ENCODE data around the gene PLK3. TPM values are rescaled to one million over a fixed set of nuclear protein-coding genes. Genes with fewer than 3 reads are reported as not detected.

PLK3 gene
- total RNA-seq, 1 experiment from 2014 or later: 3.2 TPM

DNA sequence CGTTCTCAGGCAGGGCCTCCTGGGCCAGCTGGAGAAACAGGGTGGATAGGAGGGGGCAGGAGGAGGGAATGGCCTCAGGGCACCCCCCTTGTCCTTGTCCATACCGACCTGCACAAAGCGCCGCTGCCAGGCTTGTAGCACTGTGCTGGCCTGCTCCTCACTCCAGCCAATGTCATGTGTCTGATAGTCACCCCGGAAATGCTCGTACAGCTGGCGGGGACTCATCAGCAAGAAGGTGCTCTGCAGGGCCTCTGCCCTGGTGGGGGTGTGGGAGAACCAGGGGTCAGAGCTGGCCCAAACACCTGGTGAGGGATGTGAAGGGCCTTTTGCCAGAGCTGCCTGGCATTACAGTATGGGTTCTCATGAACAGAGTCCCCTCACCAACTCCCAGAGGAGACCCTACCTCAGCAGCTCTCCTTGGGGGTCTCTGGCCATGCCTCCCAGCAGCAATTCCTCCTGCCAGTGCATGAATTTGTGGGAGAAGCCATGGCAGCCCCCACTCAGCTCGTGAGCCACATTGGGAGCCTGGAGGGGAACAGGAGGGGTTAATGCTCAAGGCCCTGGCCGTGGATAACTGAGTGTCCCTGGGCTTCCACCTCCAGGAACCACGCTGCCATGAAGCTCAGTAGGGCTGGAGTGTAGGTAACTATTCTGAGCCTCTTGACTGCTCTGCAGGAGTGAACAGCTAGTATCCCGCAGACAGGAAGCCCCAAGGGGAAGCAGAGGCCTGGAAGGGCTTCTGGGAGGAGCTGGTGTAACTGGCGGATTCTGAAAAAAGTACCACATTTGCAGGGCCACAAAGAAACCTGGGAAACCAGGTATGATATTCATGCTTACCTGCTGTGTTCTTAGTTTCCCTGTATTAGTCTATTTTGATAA lies 29.6 kb downstream of the PLK3 start:
- no peak overlapping the region for H3K4me3 Mint-ChIP-seq (ENCODE audit: unreplicated experiment)
- H3K36me3 Mint-ChIP-seq (ENCODE audit: insufficient read depth, unreplicated experiment): no peaks in the 10 kb centered on the region
- H3K4me1 Mint-ChIP-seq (ENCODE audit: low read depth, unreplicated experiment): no peaks in the 10 kb centered on the region
- Histone ChIP-seq H3K4me1 (no peaks in the 10 kb centered on the region), H3K36me3 (ENCODE audit: control insufficient read depth, insufficient read depth, low read length) (no peaks in the 10 kb centered on the region), H3K9me3 (no peaks in the 10 kb centered on the region), H3K4me3 (ENCODE audit: low read depth, low read length) (no peak overlapping the region), H3K27me3 (replicated peaks; ENCODE audit: control insufficient read depth, insufficient read depth, low read length) (no peaks in the 10 kb centered on the region)
- H3K27me3 Mint-ChIP-seq (ENCODE audit: insufficient read depth, unreplicated experiment): no peaks in the 10 kb centered on the region
- CTCF ChIA-PET: interaction anchor here (0.7 to 1.3 kb wide), 2 partner anchors 24 to 40 kb away, joined by 3 read pairs; no protein-coding TSS in a partner anchor
- POLR2A ChIA-PET: interaction anchor here (0.6 kb wide), 1 partner anchor 10 kb away, joined by 4 read pairs; no protein-coding TSS in a partner anchor
- no peaks in the 10 kb centered on the region for H3K9me3 Mint-ChIP-seq (ENCODE audit: unreplicated experiment)
- H3K27ac Mint-ChIP-seq (ENCODE audit: unreplicated experiment): no peak overlapping the region
- intact Hi-C loops (cut with micrococcal nuclease; ENCODE audit: unreplicated experiment): loop anchor here (10.0 kb wide), 1 partner anchor 475 kb away; no protein-coding TSS in a partner anchor
- BruUV-seq (replicated peaks): no TSS peak
- no peak for DNase-seq
- TF ChIP-seq, protein P1, sequence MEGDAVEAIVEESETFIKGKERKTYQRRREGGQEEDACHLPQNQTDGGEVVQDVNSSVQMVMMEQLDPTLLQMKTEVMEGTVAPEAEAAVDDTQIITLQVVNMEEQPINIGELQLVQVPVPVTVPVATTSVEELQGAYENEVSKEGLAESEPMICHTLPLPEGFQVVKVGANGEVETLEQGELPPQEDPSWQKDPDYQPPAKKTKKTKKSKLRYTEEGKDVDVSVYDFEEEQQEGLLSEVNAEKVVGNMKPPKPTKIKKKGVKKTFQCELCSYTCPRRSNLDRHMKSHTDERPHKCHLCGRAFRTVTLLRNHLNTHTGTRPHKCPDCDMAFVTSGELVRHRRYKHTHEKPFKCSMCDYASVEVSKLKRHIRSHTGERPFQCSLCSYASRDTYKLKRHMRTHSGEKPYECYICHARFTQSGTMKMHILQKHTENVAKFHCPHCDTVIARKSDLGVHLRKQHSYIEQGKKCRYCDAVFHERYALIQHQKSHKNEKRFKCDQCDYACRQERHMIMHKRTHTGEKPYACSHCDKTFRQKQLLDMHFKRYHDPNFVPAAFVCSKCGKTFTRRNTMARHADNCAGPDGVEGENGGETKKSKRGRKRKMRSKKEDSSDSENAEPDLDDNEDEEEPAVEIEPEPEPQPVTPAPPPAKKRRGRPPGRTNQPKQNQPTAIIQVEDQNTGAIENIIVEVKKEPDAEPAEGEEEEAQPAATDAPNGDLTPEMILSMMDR (IDR thresholded peaks at IDR 0.05; ENCODE audit: insufficient read depth in 1 of 2, low read depth in 1 of 2, low read length in 1 of 2, severe bottlenecking in 1 of 2, unreplicated experiment in 1 of 2): no peak

GRCh38 chr1:44830900-44831304 lies 30.7 kb downstream of the PLK3 start:
- Mint-ChIP-seq H3K27me3 (ENCODE audit: insufficient read depth, unreplicated experiment) (no peaks in the 10 kb centered on the region), H3K4me1 (ENCODE audit: low read depth, unreplicated experiment) (no peaks in the 10 kb centered on the region), H3K4me3 (ENCODE audit: unreplicated experiment) (no peak overlapping the region), H3K36me3 (ENCODE audit: insufficient read depth, unreplicated experiment) (no peaks in the 10 kb centered on the region), H3K9me3 (ENCODE audit: unreplicated experiment) (no peaks in the 10 kb centered on the region), H3K27ac (ENCODE audit: unreplicated experiment) (no peak overlapping the region)
- no peak for DNase-seq
- POLR2A ChIA-PET: no interaction called here
- Histone ChIP-seq H3K36me3 (ENCODE audit: control insufficient read depth, insufficient read depth, low read length) (no peaks in the 10 kb centered on the region), H3K9me3 (no peaks in the 10 kb centered on the region), H3K4me3 (ENCODE audit: low read depth, low read length) (no peak overlapping the region), H3K27me3 (replicated peaks; ENCODE audit: control insufficient read depth, insufficient read depth, low read length) (no peaks in the 10 kb centered on the region), H3K4me1 (no peaks in the 10 kb centered on the region)
- CTCF ChIA-PET: interaction anchor here (1.3 kb wide), 1 partner anchor 41 kb away, joined by 3 read pairs; no protein-coding TSS in a partner anchor
- TF ChIP-seq, protein P1 (IDR thresholded peaks at IDR 0.05; ENCODE audit: insufficient read depth in 1 of 2, low read depth in 1 of 2, low read length in 1 of 2, severe bottlenecking in 1 of 2, unreplicated experiment in 1 of 2): no peak
- BruUV-seq (replicated peaks): no TSS peak
- intact Hi-C loops (cut with micrococcal nuclease; ENCODE audit: unreplicated experiment): loop anchor here (10.0 kb wide), 1 partner anchor 474 kb away; no protein-coding TSS in a partner anchor

DNA sequence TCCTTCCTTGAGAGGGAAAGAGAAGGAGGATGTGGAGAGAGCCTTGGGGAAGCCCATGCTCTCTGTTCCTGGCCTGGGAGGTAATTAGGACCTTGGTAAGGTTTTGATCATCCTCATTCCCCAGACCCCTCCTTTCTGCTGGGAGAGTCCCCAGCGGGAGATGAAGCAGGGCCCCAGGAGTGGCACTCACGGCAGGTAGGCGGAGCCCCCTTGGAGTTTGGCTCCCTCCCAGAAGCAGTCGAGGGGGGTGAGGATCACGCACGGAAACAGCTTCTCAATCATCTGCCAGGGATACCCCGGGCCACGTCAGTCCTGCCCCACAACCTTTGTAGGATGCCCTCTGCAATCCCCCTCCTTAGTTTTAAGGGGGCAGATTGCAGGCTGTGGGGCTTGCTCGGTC lies 31.3 kb downstream of the PLK3 start:
- POLR2A ChIA-PET: no interaction called here
- H3K4me3 Mint-ChIP-seq (ENCODE audit: unreplicated experiment): no peak overlapping the region

More for the DNA sequence above, 31.3 kb downstream of the PLK3 start:
- Histone ChIP-seq H3K36me3 (ENCODE audit: control insufficient read depth, insufficient read depth, low read length) (no peaks in the 10 kb centered on the region), H3K9me3 (no peaks in the 10 kb centered on the region), H3K4me3 (ENCODE audit: low read depth, low read length) (no peak overlapping the region), H3K27me3 (replicated peaks; ENCODE audit: control insufficient read depth, insufficient read depth, low read length) (no peaks in the 10 kb centered on the region), H3K4me1 (no peaks in the 10 kb centered on the region)
- H3K4me1 Mint-ChIP-seq (ENCODE audit: low read depth, unreplicated experiment): no peaks in the 10 kb centered on the region
- CTCF ChIA-PET: no interaction called here
- TF ChIP-seq, protein P1 (IDR thresholded peaks at IDR 0.05; ENCODE audit: insufficient read depth in 1 of 2, low read depth in 1 of 2, low read length in 1 of 2, severe bottlenecking in 1 of 2, unreplicated experiment in 1 of 2): no peak
- no peak overlapping the region for H3K27ac Mint-ChIP-seq (ENCODE audit: unreplicated experiment)
- intact Hi-C loops (cut with micrococcal nuclease; ENCODE audit: unreplicated experiment): loop anchor here (10.0 kb wide), 1 partner anchor 473 kb away; no protein-coding TSS in a partner anchor
- H3K27me3 Mint-ChIP-seq (ENCODE audit: insufficient read depth, unreplicated experiment): no peaks in the 10 kb centered on the region
- no peaks in the 10 kb centered on the region for H3K9me3 Mint-ChIP-seq (ENCODE audit: unreplicated experiment)
- H3K36me3 Mint-ChIP-seq (ENCODE audit: insufficient read depth, unreplicated experiment): no peaks in the 10 kb centered on the region
- no peak for DNase-seq
- BruUV-seq (replicated peaks): no TSS peak

Measured in Caco-2 (cell line).